ENCODE results near the gene GMDS.
A peak's percentile ranks its signal among the peaks of the same experiment; 100 is the strongest.
"Not testable (repeated sequence)": the region's sequence is repeated elsewhere in the genome, so short reads cannot be mapped to it uniquely, and the experiment has no call there.

GMDS gene

GRCh38 chr6:1761477-1761877 is 483.9 kb downstream of the GMDS start:
- no peak for DNase-seq

GRCh38 chr6:1760876-1761275 is 484.5 kb downstream of the GMDS start:
- no peak for DNase-seq

- no peak for DNase-seq
Measured at GRCh38 chr6:1759870-1760269, 485.5 kb downstream of the GMDS start.

- no peak for DNase-seq
Measured at GRCh38 chr6:1758076-1758679, 487.2 kb downstream of the GMDS start.

GRCh38 chr6:1757131-1757530 is 488.3 kb downstream of the GMDS start:
- DNase-seq: peak; percentile 13

- DNase-seq: no peak
Measured at GRCh38 chr6:1756472-1757129, 488.8 kb downstream of the GMDS start.

GRCh38 chr6:1751063-1751462 is 494.3 kb downstream of the GMDS start:
- not testable (repeated sequence) for DNase-seq

- no peak for DNase-seq
Measured at GRCh38 chr6:1749041-1749440, 496.4 kb downstream of the GMDS start.

GRCh38 chr6:1747531-1747930 is 497.9 kb downstream of the GMDS start:
- DNase-seq: no peak

- DNase-seq: no peak
Measured at GRCh38 chr6:1747003-1747402, 498.4 kb downstream of the GMDS start.

GRCh38 chr6:1745814-1746213 is 499.6 kb downstream of the GMDS start:
- no peak for DNase-seq

GRCh38 chr6:1744543-1744942 is 500.9 kb downstream of the GMDS start:
- DNase-seq: no peak

- no peak for DNase-seq
Measured at GRCh38 chr6:1739680-1740079, 505.7 kb downstream of the GMDS start.

GRCh38 chr6:1739220-1739619 is 506.2 kb downstream of the GMDS start:
- DNase-seq: no peak

GRCh38 chr6:1738558-1739081 is 506.8 kb downstream of the GMDS start:
- DNase-seq: no peak

GRCh38 chr6:1737463-1738311 is 507.7 kb downstream of the GMDS start:
- DNase-seq: no peak

- DNase-seq: no peak
Measured at GRCh38 chr6:1736346-1737105, 508.9 kb downstream of the GMDS start.

GRCh38 chr6:1735239-1735803 is 510.1 kb downstream of the GMDS start:
- DNase-seq: no peak

GRCh38 chr6:1730882-1731281 is 514.5 kb downstream of the GMDS start:
- DNase-seq: no peak

- DNase-seq: no peak
Measured at GRCh38 chr6:1729750-1730140, 515.7 kb downstream of the GMDS start.

- peak; percentile 29 for DNase-seq
Measured at GRCh38 chr6:1729133-1729749, 516.2 kb downstream of the GMDS start.

- DNase-seq: no peak
Measured at GRCh38 chr6:1726341-1726768, 519.0 kb downstream of the GMDS start.
